Activated naive CD4-positive, alpha-beta T cell treated with anti-CD3 and anti-CD28 coated beads, Interleukin-2, amount 50 U/mL, for 24 hours (primary cell): ENCODE measurements around the gene FGF12.

Source experiments
- H3K27ac Mint-ChIP-seq: one replicate; pipeline ENCODE4 v1.8.0; 2021; ENCODE audit warnings: mild to moderate bottlenecking, mixed read lengths
- H3K27me3 Mint-ChIP-seq: one replicate; pipeline ENCODE4 v1.8.0; 2021; ENCODE audit warnings: mixed read lengths
- H3K36me3 Mint-ChIP-seq: one replicate; pipeline ENCODE4 v1.8.0; 2021; ENCODE audit warnings: mixed read lengths
- H3K4me1 Mint-ChIP-seq: one replicate; pipeline ENCODE4 v1.8.0; 2021; ENCODE audit warnings: mixed read lengths
- H3K4me3 Mint-ChIP-seq: one replicate; pipeline ENCODE4 v1.8.0; 2021; ENCODE audit warnings: mild to moderate bottlenecking, mixed read lengths
- H3K9me3 Mint-ChIP-seq: one replicate; pipeline ENCODE4 v1.8.0; 2021; ENCODE audit warnings: mixed read lengths

FGF12 gene

GRCh38 chr3:192505731-192506130, 221.6 kb downstream of the FGF12 start:
- Mint-ChIP-seq H3K27me3 (peaks cover 3% of the 10 kb centered on the region), H3K9me3 (peaks cover 5% of the 10 kb centered on the region), H3K4me1 (no peaks in the 10 kb centered on the region), H3K4me3 (no peak overlapping the region), H3K27ac (no peak overlapping the region), H3K36me3 (no peaks in the 10 kb centered on the region)

GRCh38 chr3:192501401-192501800, 225.9 kb downstream of the FGF12 start:
- no peak overlapping the region for H3K27ac Mint-ChIP-seq
- no peaks in the 10 kb centered on the region for H3K9me3 Mint-ChIP-seq
- no peak overlapping the region for H3K4me3 Mint-ChIP-seq
- no peaks in the 10 kb centered on the region for H3K27me3 Mint-ChIP-seq
- H3K36me3 Mint-ChIP-seq, result no peaks in the 10 kb centered on the region
- H3K4me1 Mint-ChIP-seq, result no peaks in the 10 kb centered on the region

- H3K27ac Mint-ChIP-seq, result no peak overlapping the region
- H3K36me3 Mint-ChIP-seq, result no peaks in the 10 kb centered on the region
- H3K4me3 Mint-ChIP-seq, result no peak overlapping the region
- peaks cover 4% of the 10 kb centered on the region for H3K27me3 Mint-ChIP-seq
- peaks cover 5% of the 10 kb centered on the region for H3K9me3 Mint-ChIP-seq
- no peaks in the 10 kb centered on the region for H3K4me1 Mint-ChIP-seq
These were observed 230.3 kb downstream of the FGF12 start for GRCh38 chr3:192496905-192497587.

GRCh38 chr3:192494174-192494573, 233.2 kb downstream of the FGF12 start:
- Mint-ChIP-seq H3K27me3 (peaks cover 6% of the 10 kb centered on the region), H3K4me3 (no peak overlapping the region), H3K4me1 (no peaks in the 10 kb centered on the region), H3K36me3 (no peaks in the 10 kb centered on the region), H3K27ac (no peak overlapping the region), H3K9me3 (peaks cover 5% of the 10 kb centered on the region)

GRCh38 chr3:192490720-192491119, 236.6 kb downstream of the FGF12 start:
- H3K9me3 Mint-ChIP-seq, result peaks cover 5% of the 10 kb centered on the region
- H3K27me3 Mint-ChIP-seq, result peaks cover 6% of the 10 kb centered on the region
- no peaks in the 10 kb centered on the region for H3K36me3 Mint-ChIP-seq
- no peak overlapping the region for H3K27ac Mint-ChIP-seq
- H3K4me1 Mint-ChIP-seq, result no peaks in the 10 kb centered on the region
- H3K4me3 Mint-ChIP-seq, result no peak overlapping the region

GRCh38 chr3:192489579-192489978, 237.8 kb downstream of the FGF12 start:
- Mint-ChIP-seq H3K27me3 (peaks cover 6% of the 10 kb centered on the region), H3K27ac (no peak overlapping the region), H3K4me3 (no peak overlapping the region), H3K9me3 (peaks cover 5% of the 10 kb centered on the region), H3K4me1 (no peaks in the 10 kb centered on the region), H3K36me3 (no peaks in the 10 kb centered on the region)

GRCh38 chr3:192487033-192487432, 240.3 kb downstream of the FGF12 start:
- H3K27ac Mint-ChIP-seq, result no peak overlapping the region
- no peak overlapping the region for H3K4me3 Mint-ChIP-seq
- no peaks in the 10 kb centered on the region for H3K9me3 Mint-ChIP-seq
- H3K36me3 Mint-ChIP-seq, result no peaks in the 10 kb centered on the region
- peaks cover 2% of the 10 kb centered on the region for H3K27me3 Mint-ChIP-seq
- H3K4me1 Mint-ChIP-seq, result no peaks in the 10 kb centered on the region

- H3K4me1 Mint-ChIP-seq, result no peaks in the 10 kb centered on the region
- H3K36me3 Mint-ChIP-seq, result no peaks in the 10 kb centered on the region
- no peak overlapping the region for H3K4me3 Mint-ChIP-seq
- no peaks in the 10 kb centered on the region for H3K9me3 Mint-ChIP-seq
- no peak overlapping the region for H3K27ac Mint-ChIP-seq
- H3K27me3 Mint-ChIP-seq, result peaks cover 5% of the 10 kb centered on the region
These were observed 244.5 kb downstream of the FGF12 start for GRCh38 chr3:192482809-192483208.

- peaks cover 5% of the 10 kb centered on the region for H3K27me3 Mint-ChIP-seq
- H3K9me3 Mint-ChIP-seq, result no peaks in the 10 kb centered on the region
These were observed 244.9 kb downstream of the FGF12 start for GRCh38 chr3:192482391-192482790.

GRCh38 chr3:192481638-192482037, 245.7 kb downstream of the FGF12 start:
- Mint-ChIP-seq H3K27ac (no peak overlapping the region), H3K4me1 (no peaks in the 10 kb centered on the region), H3K9me3 (no peaks in the 10 kb centered on the region), H3K4me3 (no peak overlapping the region), H3K36me3 (no peaks in the 10 kb centered on the region), H3K27me3 (peaks cover 5% of the 10 kb centered on the region)

More at GRCh38 chr3:192482391-192482790, 244.9 kb downstream of the FGF12 start:
- no peak overlapping the region for H3K4me3 Mint-ChIP-seq
- H3K27ac Mint-ChIP-seq, result no peak overlapping the region
- no peaks in the 10 kb centered on the region for H3K4me1 Mint-ChIP-seq
- H3K36me3 Mint-ChIP-seq, result no peaks in the 10 kb centered on the region

GRCh38 chr3:192467230-192468140, 259.9 kb downstream of the FGF12 start:
- no peaks in the 10 kb centered on the region for H3K9me3 Mint-ChIP-seq
- H3K4me1 Mint-ChIP-seq, result peaks cover 4% of the 10 kb centered on the region
- peaks cover 11% of the 10 kb centered on the region for H3K27me3 Mint-ChIP-seq
- no peak overlapping the region for H3K27ac Mint-ChIP-seq
- H3K36me3 Mint-ChIP-seq, result no peaks in the 10 kb centered on the region
- H3K4me3 Mint-ChIP-seq, result no peak overlapping the region

- Mint-ChIP-seq H3K27me3 (peaks cover 10% of the 10 kb centered on the region), H3K4me3 (no peak overlapping the region), H3K36me3 (no peaks in the 10 kb centered on the region)
These were observed 278.3 kb downstream of the FGF12 start for GRCh38 chr3:192449036-192449435.

GRCh38 chr3:192445770-192446644, 281.3 kb downstream of the FGF12 start:
- H3K36me3 Mint-ChIP-seq, result no peaks in the 10 kb centered on the region
- H3K4me1 Mint-ChIP-seq, result no peaks in the 10 kb centered on the region
- H3K4me3 Mint-ChIP-seq, result no peak overlapping the region
- H3K27me3 Mint-ChIP-seq, result peaks cover 10% of the 10 kb centered on the region
- H3K9me3 Mint-ChIP-seq, result no peaks in the 10 kb centered on the region
- no peak overlapping the region for H3K27ac Mint-ChIP-seq

More at GRCh38 chr3:192449036-192449435, 278.3 kb downstream of the FGF12 start:
- no peaks in the 10 kb centered on the region for H3K4me1 Mint-ChIP-seq
- H3K9me3 Mint-ChIP-seq, result no peaks in the 10 kb centered on the region
- no peak overlapping the region for H3K27ac Mint-ChIP-seq

GRCh38 chr3:192444791-192445106, 282.6 kb downstream of the FGF12 start:
- Mint-ChIP-seq H3K27ac (no peak overlapping the region), H3K4me3 (no peak overlapping the region), H3K36me3 (no peaks in the 10 kb centered on the region), H3K4me1 (no peaks in the 10 kb centered on the region), H3K9me3 (no peaks in the 10 kb centered on the region), H3K27me3 (peaks cover 10% of the 10 kb centered on the region)

- Mint-ChIP-seq H3K4me1 (no peaks in the 10 kb centered on the region), H3K27ac (no peak overlapping the region), H3K9me3 (no peaks in the 10 kb centered on the region), H3K36me3 (no peaks in the 10 kb centered on the region), H3K27me3 (peaks cover 10% of the 10 kb centered on the region), H3K4me3 (no peak overlapping the region)
These were observed 283.1 kb downstream of the FGF12 start for GRCh38 chr3:192444096-192444790.
